ENCODE results near the gene PRDX5. TPM values are rescaled to one million over a fixed set of nuclear protein-coding genes. Genes with fewer than 3 reads are reported as not detected.

PRDX5 gene
- total RNA-seq: 100 to 1,000 TPM; 137 to 139 TPM

DNA sequence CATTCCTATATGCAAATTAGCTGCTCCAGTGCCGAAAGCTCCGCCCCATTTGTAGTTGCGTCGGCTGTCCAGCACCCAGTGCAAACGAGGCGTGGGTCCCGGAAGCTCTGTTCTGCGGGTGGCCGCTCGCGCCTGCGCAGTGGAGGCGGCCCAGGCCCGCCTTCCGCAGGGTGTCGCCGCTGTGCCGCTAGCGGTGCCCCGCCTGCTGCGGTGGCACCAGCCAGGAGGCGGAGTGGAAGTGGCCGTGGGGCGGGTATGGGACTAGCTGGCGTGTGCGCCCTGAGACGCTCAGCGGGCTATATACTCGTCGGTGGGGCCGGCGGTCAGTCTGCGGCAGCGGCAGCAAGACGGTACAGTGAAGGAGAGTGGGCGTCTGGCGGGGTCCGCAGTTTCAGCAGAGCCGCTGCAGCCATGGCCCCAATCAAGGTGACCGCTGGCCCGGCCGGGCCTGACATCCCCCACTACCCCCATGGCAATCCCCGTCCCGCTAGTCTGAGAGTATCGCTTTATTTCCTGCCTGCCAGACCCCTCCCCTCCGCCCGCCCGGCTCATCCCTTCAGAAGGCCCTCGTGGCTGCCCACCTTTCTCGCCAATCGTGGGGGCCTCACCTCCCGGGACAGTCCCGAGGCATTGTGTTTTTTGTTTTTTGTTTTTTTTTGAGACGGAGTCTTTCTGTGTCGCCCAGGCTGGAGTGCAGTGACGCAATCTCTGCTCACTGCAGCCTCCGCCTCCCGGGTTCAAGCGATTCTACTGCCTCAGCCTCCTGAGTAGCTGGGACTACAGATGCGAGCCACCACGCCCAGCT is at the start of gene PRDX5:
PRDX5 (plus strand) TSS at position 161 of the 805 bp plus-strand sequence; CDS start at position 256, 95 bp downstream.
- Mint-ChIP-seq H3K27me3 (no peaks in the 10 kb centered on the region), H3K4me1 (peaks cover 52% of the 10 kb centered on the region)

DNA sequence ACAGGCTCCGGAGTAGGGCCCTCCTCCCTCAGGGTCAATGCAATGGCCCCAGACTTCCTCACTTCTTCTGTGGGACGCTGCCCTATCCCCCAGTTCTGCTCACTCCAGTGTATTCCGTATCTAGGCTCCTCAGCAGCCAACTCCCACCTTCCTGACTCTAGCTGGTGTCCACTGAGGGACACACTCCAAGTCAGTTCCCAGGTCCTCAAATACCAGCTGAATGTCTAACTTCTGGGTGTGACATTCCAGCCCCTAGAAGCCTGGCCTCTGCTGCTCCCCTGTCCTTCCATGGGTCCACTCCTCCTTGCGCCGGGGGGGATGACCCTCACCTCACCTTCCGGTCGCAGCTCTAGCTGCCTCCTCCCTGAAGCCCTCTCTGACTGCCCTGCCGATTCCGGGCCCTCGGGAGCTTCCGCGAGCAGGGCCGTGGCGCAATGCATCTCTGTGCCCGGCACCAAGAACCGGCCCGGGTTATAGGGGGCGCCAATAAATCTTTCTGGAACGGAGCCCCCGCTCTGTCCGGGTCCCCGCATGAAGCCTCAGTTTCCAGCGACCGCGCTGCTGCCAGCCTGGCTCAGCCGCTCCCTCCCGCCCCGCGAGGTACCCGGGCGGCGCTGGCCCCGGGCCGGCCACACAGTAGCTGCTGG is 48.9 kb upstream of the PRDX5 start:
- Mint-ChIP-seq H3K27me3 (no peaks in the 10 kb centered on the region), H3K9me3 (no peaks in the 10 kb centered on the region), H3K4me3 (peak overlapping the region; percentile 85), H3K36me3 (ENCODE audit: low read depth) (peaks cover 18% of the 10 kb centered on the region), H3K27ac (peak overlapping the region; percentile 89), H3K4me1 (peaks cover 30% of the 10 kb centered on the region)
- ChIA-PET POLR2A (interaction anchor here (0.6 to 6.5 kb wide), 18 partner anchors 9 to 83 kb away, joined by 3 to 161 read pairs (median 5); partner anchors contain the start of genes BAD, CATSPERZ, ESRRA and FERMT3), CTCF (interaction anchor here (1.2 to 7.0 kb wide), 10 partner anchors 8 to 82 kb away, joined by 3 to 80 read pairs (median 8); partner anchors contain the start of genes CATSPERZ, ESRRA, FKBP2 and PLCB3)
- DNase-seq: peak; percentile 60

More for the DNA sequence above, at the start of gene PRDX5:
- DNase-seq: peak; percentile 96
- H3K27ac Mint-ChIP-seq: peak within 1 kb of the TSS; percentile 96
- ChIA-PET CTCF (interaction anchor here (0.6 to 5.7 kb wide), 26 partner anchors 9 to 446 kb away, joined by 3 to 157 read pairs (median 6); partner anchors contain the start of genes BAD, CCDC88B, ESRRA and FERMT3), POLR2A (interaction anchor here (0.9 to 5.0 kb wide), 32 partner anchors 12 to 1651 kb away, joined by 3 to 104 read pairs (median 5); partner anchors contain the start of genes BAD, CCDC88B, DNAJC4 and ESRRA)
- H3K9me3 Mint-ChIP-seq: no peaks in the 10 kb centered on the region
- peak within 1 kb of the TSS; percentile 91 for H3K4me3 Mint-ChIP-seq
- H3K36me3 Mint-ChIP-seq (ENCODE audit: low read depth): peaks cover 47% of the 10 kb centered on the region

DNA sequence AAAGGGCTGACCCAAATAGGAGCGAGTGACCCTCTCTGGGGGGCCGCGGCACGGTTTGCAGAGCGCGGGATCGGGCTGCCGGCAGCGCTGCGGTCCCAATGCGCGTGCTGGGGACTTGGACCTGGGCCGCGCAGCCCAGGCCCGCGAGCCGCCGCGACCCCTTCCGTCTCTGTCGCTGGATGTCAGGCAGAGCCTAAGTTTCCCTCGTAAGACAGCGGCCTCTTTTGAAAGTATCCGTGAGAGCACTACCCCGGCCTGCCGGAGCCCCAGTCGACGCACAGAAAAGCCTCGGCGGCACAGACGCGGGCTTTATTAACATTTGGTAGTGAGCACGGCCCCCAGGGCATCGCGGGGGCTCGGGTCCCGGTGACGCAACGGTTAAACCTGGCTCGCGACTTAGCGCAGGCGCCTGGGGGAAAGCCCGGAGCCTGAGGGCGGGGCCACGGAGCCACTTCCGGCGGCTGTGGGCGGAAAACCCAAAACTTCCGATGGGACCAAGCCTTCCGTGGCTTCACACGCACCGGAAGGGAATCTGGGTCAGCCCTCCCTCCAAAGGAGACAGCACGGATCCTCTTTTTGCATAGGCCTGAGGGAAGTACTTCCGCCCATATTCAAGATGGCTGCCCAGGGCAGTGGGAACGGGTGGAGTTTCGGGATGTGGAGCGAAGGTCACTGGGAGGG is 48.2 kb upstream of the PRDX5 start:
- peak overlapping the region; percentile 85 for H3K4me3 Mint-ChIP-seq
- H3K27me3 Mint-ChIP-seq: no peaks in the 10 kb centered on the region
- H3K36me3 Mint-ChIP-seq (ENCODE audit: low read depth): peaks cover 18% of the 10 kb centered on the region
- H3K4me1 Mint-ChIP-seq: peaks cover 30% of the 10 kb centered on the region
- H3K9me3 Mint-ChIP-seq: no peaks in the 10 kb centered on the region
- ChIA-PET CTCF (interaction anchor here (0.9 to 7.0 kb wide), 14 partner anchors 8 to 84 kb away, joined by 3 to 80 read pairs (median 5); partner anchors contain the start of genes BAD, CATSPERZ, ESRRA and FKBP2), POLR2A (interaction anchor here (0.7 to 6.5 kb wide), 22 partner anchors 9 to 865 kb away, joined by 3 to 161 read pairs (median 4); partner anchors contain the start of genes BAD, CATSPERZ, DNAJC4 and ESRRA)
- DNase-seq: peak; percentile 98
- peak overlapping the region; percentile 89 for H3K27ac Mint-ChIP-seq

DNA sequence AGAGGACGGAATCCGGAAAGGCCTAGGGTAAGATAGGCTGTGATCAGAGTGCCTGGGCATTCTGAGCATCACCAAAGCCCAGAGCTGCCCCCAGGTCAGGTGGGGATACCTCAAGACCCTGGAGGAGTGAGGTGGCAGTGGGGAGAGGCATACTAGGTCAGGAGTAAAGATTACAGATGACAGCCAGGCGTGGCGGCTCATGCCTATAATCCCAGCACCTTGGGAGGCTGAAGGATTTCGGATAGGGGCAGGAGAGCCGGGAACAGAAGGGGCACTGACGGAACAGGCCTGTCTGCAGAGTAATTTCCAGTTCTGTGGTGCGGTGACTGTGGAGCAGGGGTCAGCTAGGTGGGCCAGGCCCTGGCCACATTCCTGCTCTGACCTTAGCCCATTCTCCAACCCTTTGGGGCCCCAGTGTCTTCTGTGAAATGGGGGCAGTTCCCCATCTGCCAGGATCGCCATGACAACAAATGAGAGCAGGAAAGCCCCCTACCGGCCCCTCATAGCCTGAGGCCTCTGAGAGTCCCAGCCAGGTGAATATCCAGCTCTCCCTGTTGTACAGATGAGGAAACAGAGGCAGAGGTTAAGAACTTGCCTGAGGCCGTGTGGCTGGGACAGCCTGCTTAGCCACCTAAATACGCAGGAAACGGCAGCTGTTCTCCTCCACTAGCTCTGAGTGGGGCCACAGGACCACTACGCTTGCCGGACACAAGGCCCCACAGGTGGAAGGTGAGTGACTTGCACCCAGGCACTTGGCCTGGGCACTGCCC is 42.7 kb upstream of the PRDX5 start:
- Mint-ChIP-seq H3K27ac (no peak overlapping the region), H3K4me1 (peaks cover 17% of the 10 kb centered on the region), H3K4me3 (no peak overlapping the region), H3K9me3 (no peaks in the 10 kb centered on the region), H3K36me3 (ENCODE audit: low read depth) (peaks cover 15% of the 10 kb centered on the region), H3K27me3 (no peaks in the 10 kb centered on the region)
- POLR2A ChIA-PET: interaction anchor here (1.4 to 2.3 kb wide), 2 partner anchors 10 to 14 kb away, joined by 6 to 8 read pairs; partner anchors contain the start of genes BAD and GPR137
- CTCF ChIA-PET: interaction anchor here (0.7 to 1.2 kb wide), 2 partner anchors 17 to 56 kb away, joined by 3 to 4 read pairs; no protein-coding TSS in a partner anchor
- no peak for DNase-seq

DNA sequence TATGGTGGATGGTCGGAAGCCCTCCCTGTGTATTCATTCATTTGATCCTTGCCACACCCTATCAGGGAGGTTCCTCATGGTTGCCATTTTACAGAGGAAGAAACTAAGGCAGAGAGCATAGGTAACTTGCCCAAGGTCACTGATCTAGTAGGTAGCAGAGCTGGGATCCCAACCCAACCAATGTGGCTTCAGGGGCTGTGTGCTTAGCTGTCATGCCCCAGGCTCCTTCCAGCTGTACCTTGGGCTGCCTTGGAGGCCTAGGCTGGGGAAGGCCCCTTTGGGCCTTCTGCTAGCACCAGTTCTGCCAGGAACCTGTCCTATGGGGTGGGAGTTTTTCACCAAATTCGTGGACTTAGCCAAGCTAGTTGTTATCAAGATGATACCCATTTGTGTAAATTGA is 42.1 kb upstream of the PRDX5 start:
- no peaks in the 10 kb centered on the region for H3K27me3 Mint-ChIP-seq

DNA sequence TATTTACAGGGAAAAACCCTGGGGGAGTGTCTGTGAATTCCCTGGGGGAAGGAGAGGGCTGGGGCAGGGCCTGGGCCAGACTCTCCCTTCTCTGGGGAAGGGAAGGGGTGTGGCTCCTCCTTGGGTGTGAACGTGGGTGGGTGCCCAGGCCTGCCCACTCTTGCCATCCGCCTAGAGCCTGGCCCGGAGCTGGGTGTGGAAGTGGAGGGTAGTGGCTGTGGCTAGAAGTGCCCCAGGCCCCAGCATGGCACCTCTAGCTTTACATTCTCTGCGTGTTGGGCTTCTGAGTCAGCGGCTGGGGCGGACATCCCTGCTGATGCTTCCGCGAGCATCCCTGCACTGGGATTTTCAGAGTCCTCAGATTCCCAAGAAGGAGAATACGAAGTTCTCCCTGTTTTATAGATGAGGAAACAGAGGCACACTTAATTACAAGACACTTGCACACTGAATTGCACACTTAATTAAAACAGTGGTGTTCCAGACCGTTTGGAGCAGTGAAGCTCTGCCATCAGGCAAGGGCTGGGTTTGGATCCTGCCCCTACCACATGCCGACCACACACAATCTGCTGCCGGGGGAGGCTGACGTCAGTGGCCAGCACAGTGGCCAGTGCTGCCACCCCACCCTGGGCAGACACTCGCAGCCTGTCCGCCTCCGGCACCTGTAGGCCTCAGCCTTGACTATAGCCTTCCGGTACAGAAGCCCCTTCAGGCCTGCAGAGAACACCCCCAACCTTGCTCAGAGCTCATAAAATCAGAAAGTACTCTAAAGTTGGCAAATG is 41.1 kb upstream of the PRDX5 start:
- H3K4me3 Mint-ChIP-seq: no peak overlapping the region
- no peak for DNase-seq
- H3K27ac Mint-ChIP-seq: no peak overlapping the region
- peaks cover 20% of the 10 kb centered on the region for H3K36me3 Mint-ChIP-seq (ENCODE audit: low read depth)
- no peaks in the 10 kb centered on the region for H3K27me3 Mint-ChIP-seq
- POLR2A ChIA-PET: interaction anchor here (1.4 to 2.3 kb wide), 2 partner anchors 8 to 13 kb away, joined by 6 to 8 read pairs; partner anchors contain the start of genes BAD and GPR137
- CTCF ChIA-PET: interaction anchor here (0.8 to 1.0 kb wide), 3 partner anchors 8 to 28 kb away, joined by 3 to 4 read pairs (median 3); no protein-coding TSS in a partner anchor
- H3K9me3 Mint-ChIP-seq: no peaks in the 10 kb centered on the region
- peaks cover 19% of the 10 kb centered on the region for H3K4me1 Mint-ChIP-seq

More for the DNA sequence above, 42.1 kb upstream of the PRDX5 start:
- Mint-ChIP-seq H3K4me1 (peaks cover 15% of the 10 kb centered on the region), H3K36me3 (ENCODE audit: low read depth) (peaks cover 14% of the 10 kb centered on the region), H3K9me3 (no peaks in the 10 kb centered on the region), H3K27ac (no peak overlapping the region), H3K4me3 (no peak overlapping the region)
- POLR2A ChIA-PET: interaction anchor here (1.4 to 2.3 kb wide), 2 partner anchors 9 to 14 kb away, joined by 6 to 8 read pairs; partner anchors contain the start of genes BAD and GPR137
- DNase-seq: no peak
- CTCF ChIA-PET: no interaction called here

DNA sequence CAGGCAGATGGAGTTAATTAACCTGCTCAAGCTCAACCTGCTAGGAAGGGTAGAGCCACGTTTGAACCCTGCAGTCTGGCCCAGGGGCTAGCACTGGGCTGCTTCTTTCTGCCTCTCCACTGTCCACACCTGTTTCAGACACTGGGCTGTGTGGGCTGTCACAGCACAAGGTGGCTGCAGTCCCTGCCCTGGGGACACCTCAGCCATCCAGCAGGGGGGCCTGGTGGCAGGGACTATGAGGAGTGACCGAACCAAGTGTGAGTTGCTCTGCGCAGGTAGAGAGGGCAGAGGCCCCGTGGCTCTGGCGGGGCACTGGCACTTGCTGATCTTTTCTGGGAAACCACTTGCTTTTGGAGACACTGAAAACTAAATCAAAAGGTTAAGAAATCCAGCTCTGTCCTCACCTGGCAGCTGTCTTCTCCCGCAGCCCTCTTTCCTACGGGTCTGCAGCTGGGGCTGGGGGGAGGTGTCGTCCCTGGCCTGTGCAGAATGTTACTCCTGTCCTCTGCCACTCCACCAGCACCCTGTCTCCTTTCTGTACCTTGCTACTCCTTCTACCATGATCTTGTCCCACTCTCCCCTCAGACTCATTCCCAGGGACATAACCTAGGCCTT is 39.2 kb upstream of the PRDX5 start:
- Mint-ChIP-seq H3K4me1 (peaks cover 23% of the 10 kb centered on the region), H3K4me3 (no peak overlapping the region), H3K27ac (no peak overlapping the region), H3K27me3 (no peaks in the 10 kb centered on the region), H3K36me3 (ENCODE audit: low read depth) (peaks cover 21% of the 10 kb centered on the region), H3K9me3 (no peaks in the 10 kb centered on the region)
- CTCF ChIA-PET: interaction anchor here (2.0 kb wide), 1 partner anchor 22 kb away, joined by 8 read pairs; no protein-coding TSS in a partner anchor
- no peak for DNase-seq
- POLR2A ChIA-PET: interaction anchor here (11.0 kb wide), 1 partner anchor 9 kb away, joined by 161 read pairs; no protein-coding TSS in a partner anchor

DNA sequence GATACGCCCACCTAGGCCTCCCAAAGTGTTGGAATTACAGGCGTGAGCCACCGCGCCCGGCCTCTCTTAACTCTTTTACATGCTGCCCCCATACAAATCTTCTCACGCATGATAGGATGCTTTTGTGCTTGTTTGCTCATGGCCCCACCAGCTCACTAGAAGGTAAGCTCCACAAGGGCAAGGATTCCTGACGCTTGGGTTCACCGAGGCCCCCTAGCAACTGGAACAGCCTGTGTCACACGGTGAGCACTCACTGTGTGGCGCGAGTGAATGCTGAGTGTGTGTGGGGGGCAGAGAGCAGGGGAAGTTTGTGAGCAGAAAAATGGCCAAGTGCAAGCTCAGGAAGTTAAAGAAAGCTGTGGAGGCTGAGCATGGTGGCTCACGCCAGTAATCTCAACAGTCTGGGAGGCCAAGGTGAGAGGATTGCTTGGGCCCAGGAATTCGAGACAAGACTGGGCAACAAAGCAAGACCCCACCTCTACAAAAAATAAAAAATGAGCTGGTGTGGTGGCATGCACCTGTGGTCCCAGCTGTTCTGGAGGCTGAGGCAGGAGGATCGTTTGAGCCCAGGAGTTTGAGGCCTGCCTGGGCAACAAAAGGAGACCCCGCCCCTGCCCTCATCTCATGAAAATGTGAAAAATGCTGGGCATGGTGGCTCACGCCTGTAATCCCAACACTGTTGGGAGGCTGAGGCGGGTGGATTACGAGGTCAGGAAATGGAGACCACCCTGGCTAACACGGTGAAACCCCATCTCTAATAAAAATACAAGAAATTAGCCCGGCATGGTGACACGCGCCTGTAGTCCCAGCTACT is 35.8 kb upstream of the PRDX5 start:
- Mint-ChIP-seq H3K27me3 (no peaks in the 10 kb centered on the region), H3K4me3 (no peak overlapping the region)

DNA sequence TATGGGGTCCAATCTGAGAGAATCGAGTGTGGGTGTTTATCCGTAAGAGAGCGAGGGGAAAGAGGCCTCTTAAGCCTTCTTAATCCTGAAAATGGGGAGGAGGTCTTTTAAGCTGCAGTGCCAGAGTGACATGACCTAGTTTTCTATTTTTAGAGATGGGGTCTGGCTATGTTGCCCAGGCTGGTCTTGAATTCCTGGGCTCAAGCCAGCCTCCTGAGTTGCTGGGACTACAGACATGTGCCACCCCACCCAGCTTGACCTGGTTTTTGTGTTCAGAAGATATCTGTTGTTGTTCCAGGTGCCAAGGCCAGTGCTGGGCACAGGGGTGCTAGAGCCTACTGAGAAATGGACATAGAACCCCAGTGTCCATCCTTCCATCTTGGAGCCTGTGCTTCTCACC is 34.8 kb upstream of the PRDX5 start:
- no peaks in the 10 kb centered on the region for H3K9me3 Mint-ChIP-seq
- peak overlapping the region; percentile 83 for H3K4me3 Mint-ChIP-seq
- H3K4me1 Mint-ChIP-seq: peaks cover 33% of the 10 kb centered on the region
- no peaks in the 10 kb centered on the region for H3K27me3 Mint-ChIP-seq
- peaks cover 16% of the 10 kb centered on the region for H3K36me3 Mint-ChIP-seq (ENCODE audit: low read depth)
- DNase-seq: no peak
- peak overlapping the region; percentile 4 for H3K27ac Mint-ChIP-seq
- POLR2A ChIA-PET: interaction anchor here (1.6 to 11.0 kb wide), 5 partner anchors 13 to 76 kb away, joined by 3 to 161 read pairs (median 23); partner anchors contain the start of genes ESRRA, FERMT3 and PPP1R14B
- CTCF ChIA-PET: interaction anchor here (3.0 to 4.7 kb wide), 3 partner anchors 12 to 77 kb away, joined by 27 to 42 read pairs (median 36); partner anchors contain the start of genes CATSPERZ and FERMT3

More for the DNA sequence above, 35.8 kb upstream of the PRDX5 start:
- CTCF ChIA-PET: interaction anchor here (4.4 to 4.7 kb wide), 2 partner anchors 11 to 76 kb away, joined by 27 to 36 read pairs; partner anchors contain the start of gene FERMT3
- Mint-ChIP-seq H3K9me3 (no peaks in the 10 kb centered on the region), H3K27ac (no peak overlapping the region), H3K36me3 (ENCODE audit: low read depth) (peaks cover 16% of the 10 kb centered on the region), H3K4me1 (peaks cover 33% of the 10 kb centered on the region)
- POLR2A ChIA-PET: interaction anchor here (5.7 to 11.0 kb wide), 2 partner anchors 12 to 22 kb away, joined by 41 to 161 read pairs; partner anchors contain the start of gene ESRRA
- DNase-seq: no peak

Measured in activated CD4-positive, alpha-beta memory T cell treated with anti-CD3 and anti-CD28 coated beads, Interleukin-2, amount 10 ng/mL, durations not matched to agents 7 days and 5 days (primary cell).